GM12875 (cell line): Measurements from ENCODE around the gene NUP210.
A peak's percentile ranks its signal among the peaks of the same experiment; 100 is the strongest.

ENCODE experiments used
- H3K4me3 ChIP-seq: one replicate; pipeline ENCODE4 v1.5.1; 2011; ENCODE audit warnings: low read depth, low read length, control low read depth
- TF ChIP-seq, protein P1 (sequence below): IDR thresholded peaks from 2 replicates; pipeline ENCODE4 v1.5.1; 2011; ENCODE audit warnings: low read depth, mild to moderate bottlenecking, control low read depth, inconsistent platforms, low read length, moderate library complexity, borderline replicate concordance; ENCODE audit not compliant: insufficient read depth

Gene NUP210

DNA sequence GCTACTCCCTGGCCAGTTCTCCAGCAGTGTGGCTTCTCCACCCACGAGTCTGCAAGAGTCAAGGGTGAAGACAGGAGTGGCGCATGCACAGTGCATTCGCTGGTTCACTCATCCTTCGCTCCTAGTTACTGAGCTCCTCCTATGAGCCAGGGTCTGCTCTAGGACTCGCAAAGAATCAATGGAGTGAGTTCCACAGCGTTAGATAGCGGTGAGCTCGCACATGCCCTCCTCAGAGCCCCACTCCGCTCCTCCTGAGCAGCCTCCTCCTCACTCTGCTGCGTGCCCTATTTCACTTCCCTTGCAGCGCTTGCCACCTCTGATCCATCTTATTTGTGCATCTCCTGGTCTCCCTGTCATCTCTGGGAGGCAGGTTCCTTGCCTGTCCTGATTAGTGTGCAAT, 63.0 kb downstream of the NUP210 start:
- H3K4me3 ChIP-seq: no peak overlapping the region
- TF ChIP-seq, protein P1, sequence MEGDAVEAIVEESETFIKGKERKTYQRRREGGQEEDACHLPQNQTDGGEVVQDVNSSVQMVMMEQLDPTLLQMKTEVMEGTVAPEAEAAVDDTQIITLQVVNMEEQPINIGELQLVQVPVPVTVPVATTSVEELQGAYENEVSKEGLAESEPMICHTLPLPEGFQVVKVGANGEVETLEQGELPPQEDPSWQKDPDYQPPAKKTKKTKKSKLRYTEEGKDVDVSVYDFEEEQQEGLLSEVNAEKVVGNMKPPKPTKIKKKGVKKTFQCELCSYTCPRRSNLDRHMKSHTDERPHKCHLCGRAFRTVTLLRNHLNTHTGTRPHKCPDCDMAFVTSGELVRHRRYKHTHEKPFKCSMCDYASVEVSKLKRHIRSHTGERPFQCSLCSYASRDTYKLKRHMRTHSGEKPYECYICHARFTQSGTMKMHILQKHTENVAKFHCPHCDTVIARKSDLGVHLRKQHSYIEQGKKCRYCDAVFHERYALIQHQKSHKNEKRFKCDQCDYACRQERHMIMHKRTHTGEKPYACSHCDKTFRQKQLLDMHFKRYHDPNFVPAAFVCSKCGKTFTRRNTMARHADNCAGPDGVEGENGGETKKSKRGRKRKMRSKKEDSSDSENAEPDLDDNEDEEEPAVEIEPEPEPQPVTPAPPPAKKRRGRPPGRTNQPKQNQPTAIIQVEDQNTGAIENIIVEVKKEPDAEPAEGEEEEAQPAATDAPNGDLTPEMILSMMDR: no peak

DNA sequence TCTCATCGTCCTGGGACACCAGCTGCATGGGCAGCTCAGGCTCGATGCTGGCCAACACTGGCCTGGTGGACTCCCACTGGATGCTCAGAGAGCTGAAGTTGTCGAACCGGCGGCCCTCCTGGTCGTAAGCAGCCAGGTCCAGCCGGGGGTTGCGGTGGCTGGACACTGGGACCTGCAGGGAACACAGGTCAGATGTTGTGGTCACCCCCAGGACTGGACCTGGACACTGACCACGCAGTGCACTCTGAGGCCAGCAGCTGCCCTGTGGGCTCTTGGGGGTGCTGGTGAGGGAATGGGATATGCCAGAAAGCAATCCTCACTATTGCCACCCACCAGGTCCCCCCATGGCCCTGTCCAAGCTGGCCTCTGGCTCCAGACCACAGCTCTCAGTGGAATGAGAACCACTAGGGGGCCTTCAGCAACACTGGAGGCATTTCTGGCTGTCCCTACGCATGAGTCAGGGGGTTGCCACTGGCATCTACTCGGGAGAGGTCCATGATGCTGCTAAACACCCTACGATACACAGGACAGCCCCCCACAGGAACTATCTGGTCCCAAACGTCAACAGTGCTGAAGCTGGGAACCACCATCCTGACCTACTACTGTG, 66.1 kb downstream of the NUP210 start:
- no peak overlapping the region for H3K4me3 ChIP-seq
- TF ChIP-seq, protein P1: peak; percentile 19; the same call in 1 of the 2 replicates

DNA sequence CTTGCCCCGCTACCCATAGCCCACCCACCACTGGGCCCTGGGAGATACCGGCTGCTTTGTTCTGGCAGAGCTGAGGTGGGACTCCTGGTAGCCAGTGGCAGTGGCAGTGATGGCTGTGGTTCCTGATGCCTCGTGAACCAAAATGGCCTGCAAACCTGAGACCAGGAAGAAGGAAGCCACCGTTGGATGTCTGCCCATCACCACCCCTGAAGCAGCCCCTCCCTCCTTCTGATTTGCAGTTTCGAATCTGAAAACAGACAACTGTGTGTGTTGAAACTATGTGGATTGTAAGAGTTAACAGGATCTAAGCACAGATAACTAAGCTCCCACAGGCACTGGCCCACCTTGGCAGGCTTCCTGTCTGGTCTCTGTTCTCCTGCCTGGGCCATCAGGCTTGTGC, 66.6 kb downstream of the NUP210 start:
- H3K4me3 ChIP-seq: no peak overlapping the region

DNA sequence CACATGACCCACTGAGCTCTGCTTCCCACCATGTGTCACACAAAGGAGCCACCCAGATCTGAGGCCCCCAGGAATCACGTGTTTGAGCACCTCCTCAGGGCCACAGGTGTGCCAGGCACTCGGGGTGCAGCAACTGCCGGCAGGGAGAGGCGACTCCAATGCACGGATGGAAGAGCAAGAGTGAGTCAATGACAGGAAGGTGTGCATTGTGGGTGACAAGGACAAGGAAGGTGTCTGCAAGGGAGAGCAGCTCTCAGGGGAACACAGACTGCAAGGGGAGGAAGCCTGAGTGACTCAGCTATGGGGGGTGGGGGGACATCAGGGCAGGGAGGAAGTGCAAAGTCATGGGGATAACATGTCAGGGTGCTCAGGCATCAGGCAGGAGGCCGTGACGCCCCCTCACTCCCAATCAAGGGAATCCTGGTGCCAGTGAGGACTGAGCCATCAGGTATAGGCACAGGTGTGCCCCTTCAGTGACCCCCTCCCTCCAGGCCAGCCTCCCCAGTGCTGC, 67.4 kb downstream of the NUP210 start:
- TF ChIP-seq, protein P1: no peak
- no peak overlapping the region for H3K4me3 ChIP-seq

More for the DNA sequence above, 66.6 kb downstream of the NUP210 start:
- TF ChIP-seq, protein P1: no peak

DNA sequence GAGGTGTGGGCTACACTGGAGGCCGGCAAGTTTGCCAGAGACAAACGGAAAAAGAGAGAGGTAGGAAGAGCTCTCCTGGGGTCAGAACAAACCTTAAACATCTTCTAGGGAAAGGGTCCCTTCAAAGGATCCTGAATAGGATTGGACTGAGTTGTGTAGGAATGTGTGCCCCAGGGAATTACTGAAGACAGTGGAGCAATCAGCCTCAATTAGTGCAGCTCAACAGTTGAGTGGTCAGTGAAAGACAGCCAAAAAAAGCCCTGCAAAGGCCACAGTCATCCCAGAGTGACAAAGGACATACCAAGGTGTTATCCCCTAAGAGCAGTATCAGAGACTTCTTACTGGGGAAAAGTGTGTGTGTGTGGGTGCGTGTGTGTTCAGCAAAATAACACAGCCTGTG, 70.3 kb downstream of the NUP210 start:
- H3K4me3 ChIP-seq: no peak overlapping the region
- TF ChIP-seq, protein P1: no peak

DNA sequence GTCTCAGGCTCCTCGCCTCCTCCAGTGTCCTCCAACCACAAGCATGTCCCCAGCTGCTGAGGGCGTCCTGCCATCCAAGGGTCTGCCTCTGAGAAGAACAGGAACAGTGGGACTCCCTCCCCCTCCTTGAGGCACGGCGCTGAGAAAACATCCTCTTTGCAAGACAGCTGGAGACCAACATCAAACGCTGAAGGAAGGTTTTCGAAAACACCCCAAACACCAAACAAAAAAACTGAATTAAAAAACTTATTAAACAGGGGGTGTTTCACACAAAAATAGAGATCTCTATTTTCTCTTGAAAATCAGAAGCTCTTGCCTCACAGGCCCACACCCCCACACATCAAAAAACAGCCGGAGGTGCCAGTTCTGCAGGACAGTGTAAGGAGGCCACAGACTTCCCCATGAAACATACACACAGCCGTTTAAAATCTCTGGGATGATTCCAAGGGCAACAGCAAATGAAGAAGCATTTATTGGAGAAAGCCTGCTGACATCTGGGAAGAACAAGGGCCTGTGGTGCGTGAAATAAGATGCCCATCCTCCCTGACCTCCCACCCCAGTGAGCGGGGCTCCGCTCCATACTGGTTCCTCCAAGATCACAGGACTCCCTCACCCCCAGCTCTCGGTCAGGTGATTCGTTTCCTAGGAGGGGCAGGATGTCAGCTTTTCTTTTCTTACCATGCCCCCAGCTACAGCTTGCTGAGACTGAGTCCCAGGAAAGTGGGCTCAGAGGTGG, 71.3 kb downstream of the NUP210 start:
- no peak overlapping the region for H3K4me3 ChIP-seq
- TF ChIP-seq, protein P1: no peak

DNA sequence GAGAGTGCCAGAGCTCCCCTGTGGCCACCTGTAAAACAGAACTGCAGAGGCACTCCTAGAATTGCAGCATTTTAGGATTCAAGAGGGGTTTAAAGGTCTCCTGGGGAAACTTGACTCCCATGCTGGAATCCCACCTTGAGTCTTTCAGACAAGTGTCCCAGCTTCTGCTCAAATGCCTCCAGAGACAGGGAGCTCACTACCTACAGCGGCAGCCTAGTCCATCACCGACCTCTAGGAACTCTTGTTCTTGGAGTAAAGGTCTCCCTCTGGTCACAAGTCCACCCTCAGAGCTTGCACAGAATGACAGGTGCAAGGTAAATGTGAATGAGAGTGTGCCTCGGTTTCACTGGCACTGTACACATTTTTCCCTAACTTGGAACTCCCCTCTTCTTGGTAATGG, 72.0 kb downstream of the NUP210 start:
- H3K4me3 ChIP-seq: no peak overlapping the region

More for the DNA sequence above, 72.0 kb downstream of the NUP210 start:
- TF ChIP-seq, protein P1: no peak
